ENCODE measurements around the gene PTGER3.

Gene PTGER3

GRCh38 chr1:71049951-71050598 lies 2.5 kb upstream of the PTGER3 start:
- DNase-seq = no peak

GRCh38 chr1:71046891-71047634 lies 553 bp downstream of the PTGER3 start:
- no peak for DNase-seq

- no peak for DNase-seq
These were observed 2.1 kb downstream of the PTGER3 start for GRCh38 chr1:71045463-71046028.

GRCh38 chr1:71044833-71045232 lies 2.8 kb downstream of the PTGER3 start:
- no peak for DNase-seq

GRCh38 chr1:71043065-71043464 lies 4.6 kb downstream of the PTGER3 start:
- no peak for DNase-seq

- DNase-seq = no peak
These were observed 5.8 kb downstream of the PTGER3 start for GRCh38 chr1:71041806-71042205.

- DNase-seq = no peak
These were observed 7.9 kb downstream of the PTGER3 start for GRCh38 chr1:71039661-71040262.

- DNase-seq = no peak
These were observed 8.7 kb downstream of the PTGER3 start for GRCh38 chr1:71038942-71039341.

- no peak for DNase-seq
These were observed 9.6 kb downstream of the PTGER3 start for GRCh38 chr1:71037829-71038620.

GRCh38 chr1:71037066-71037465 lies 10.6 kb downstream of the PTGER3 start:
- no peak for DNase-seq

- no peak for DNase-seq
These were observed 14.5 kb downstream of the PTGER3 start for GRCh38 chr1:71033136-71033535.

- no peak for DNase-seq
These were observed 16.2 kb downstream of the PTGER3 start for GRCh38 chr1:71031426-71031825.

GRCh38 chr1:71030026-71030425 lies 17.6 kb downstream of the PTGER3 start:
- DNase-seq = no peak

GRCh38 chr1:71028981-71029380 lies 18.6 kb downstream of the PTGER3 start:
- no peak for DNase-seq

- no peak for DNase-seq
These were observed 19.6 kb downstream of the PTGER3 start for GRCh38 chr1:71027991-71028390.

GRCh38 chr1:71026093-71026492 lies 21.5 kb downstream of the PTGER3 start:
- no peak for DNase-seq

GRCh38 chr1:71023515-71023914 lies 24.1 kb downstream of the PTGER3 start:
- DNase-seq = no peak

GRCh38 chr1:71019233-71019969 lies 28.2 kb downstream of the PTGER3 start:
- DNase-seq = no peak

GRCh38 chr1:71018791-71019190 lies 28.8 kb downstream of the PTGER3 start:
- no peak for DNase-seq

GRCh38 chr1:71015745-71016144 lies 31.9 kb downstream of the PTGER3 start:
- DNase-seq = no peak

GRCh38 chr1:71014178-71014579 lies 33.4 kb downstream of the PTGER3 start:
- DNase-seq = no peak

Data from activated gamma-delta T cell (primary cell).